ENCODE measurements around the gene ZNF333.
"Not testable (repeated sequence)": the region's sequence is repeated elsewhere in the genome, so short reads cannot be mapped to it uniquely, and the experiment has no call there.

ZNF333 gene

DNA sequence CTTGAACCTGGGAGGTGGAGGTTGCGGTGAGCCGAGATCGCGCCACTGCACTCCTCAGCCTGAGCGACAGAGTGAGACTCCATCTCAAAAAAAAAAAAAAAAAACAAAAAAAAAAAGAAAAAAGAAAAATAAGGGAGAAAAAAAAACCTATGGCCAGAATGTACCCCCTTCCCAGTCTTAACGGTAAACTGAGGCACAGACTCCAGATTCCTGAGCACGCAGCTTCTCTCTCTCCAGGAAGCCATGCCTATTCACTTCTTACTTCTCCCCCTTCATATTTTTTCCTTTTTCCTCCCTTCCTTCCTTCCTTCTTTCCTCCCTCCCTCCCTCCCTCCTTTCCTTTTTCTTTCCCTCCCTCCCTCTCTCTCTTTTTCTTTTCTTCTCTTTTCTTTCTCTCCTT is 83.1 kb downstream of the ZNF333 start:
- H3K4me2 ChIP-seq (ENCODE audit: low read length) = no peak overlapping the region
- no peaks in the 10 kb centered on the region for H3K79me2 ChIP-seq (ENCODE audit: control insufficient read depth, low read length)
- no peaks in the 10 kb centered on the region for H4K20me1 ChIP-seq (ENCODE audit: control insufficient read depth, insufficient read depth, low read depth, low read length)
- H3K4me3 ChIP-seq (ENCODE audit: low read length) = no peak overlapping the region
- no peaks in the 10 kb centered on the region for H3K27me3 ChIP-seq (ENCODE audit: control insufficient read depth, low read length)
- H3K27ac ChIP-seq (ENCODE audit: low read depth, low read length) = no peak overlapping the region
- TF ChIP-seq, protein P1, sequence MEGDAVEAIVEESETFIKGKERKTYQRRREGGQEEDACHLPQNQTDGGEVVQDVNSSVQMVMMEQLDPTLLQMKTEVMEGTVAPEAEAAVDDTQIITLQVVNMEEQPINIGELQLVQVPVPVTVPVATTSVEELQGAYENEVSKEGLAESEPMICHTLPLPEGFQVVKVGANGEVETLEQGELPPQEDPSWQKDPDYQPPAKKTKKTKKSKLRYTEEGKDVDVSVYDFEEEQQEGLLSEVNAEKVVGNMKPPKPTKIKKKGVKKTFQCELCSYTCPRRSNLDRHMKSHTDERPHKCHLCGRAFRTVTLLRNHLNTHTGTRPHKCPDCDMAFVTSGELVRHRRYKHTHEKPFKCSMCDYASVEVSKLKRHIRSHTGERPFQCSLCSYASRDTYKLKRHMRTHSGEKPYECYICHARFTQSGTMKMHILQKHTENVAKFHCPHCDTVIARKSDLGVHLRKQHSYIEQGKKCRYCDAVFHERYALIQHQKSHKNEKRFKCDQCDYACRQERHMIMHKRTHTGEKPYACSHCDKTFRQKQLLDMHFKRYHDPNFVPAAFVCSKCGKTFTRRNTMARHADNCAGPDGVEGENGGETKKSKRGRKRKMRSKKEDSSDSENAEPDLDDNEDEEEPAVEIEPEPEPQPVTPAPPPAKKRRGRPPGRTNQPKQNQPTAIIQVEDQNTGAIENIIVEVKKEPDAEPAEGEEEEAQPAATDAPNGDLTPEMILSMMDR (IDR thresholded peaks at IDR 0.05; ENCODE audit: low read depth, low read length, poor library complexity, severe bottlenecking) = no peak
- no peak for TF ChIP-seq EZH2phosphoT487 (IDR thresholded peaks at IDR 0.05; ENCODE audit: borderline replicate concordance, low read length)
- no peaks in the 10 kb centered on the region for H3F3A ChIP-seq (ENCODE audit: control insufficient read depth, insufficient read depth)
- peaks cover 5% of the 10 kb centered on the region; the same call in 1 of the 2 replicates for H3K4me1 ChIP-seq (ENCODE audit: control insufficient read depth, low read length)
- H3K9me2 ChIP-seq (replicated peaks; ENCODE audit: control insufficient read depth, low read length) = no peaks in the 10 kb centered on the region
- no peaks in the 10 kb centered on the region for H3K9me3 ChIP-seq (ENCODE audit: control insufficient read depth, insufficient read depth, low read length)
- H3K36me3 ChIP-seq (ENCODE audit: control insufficient read depth, low read length) = no peaks in the 10 kb centered on the region

DNA sequence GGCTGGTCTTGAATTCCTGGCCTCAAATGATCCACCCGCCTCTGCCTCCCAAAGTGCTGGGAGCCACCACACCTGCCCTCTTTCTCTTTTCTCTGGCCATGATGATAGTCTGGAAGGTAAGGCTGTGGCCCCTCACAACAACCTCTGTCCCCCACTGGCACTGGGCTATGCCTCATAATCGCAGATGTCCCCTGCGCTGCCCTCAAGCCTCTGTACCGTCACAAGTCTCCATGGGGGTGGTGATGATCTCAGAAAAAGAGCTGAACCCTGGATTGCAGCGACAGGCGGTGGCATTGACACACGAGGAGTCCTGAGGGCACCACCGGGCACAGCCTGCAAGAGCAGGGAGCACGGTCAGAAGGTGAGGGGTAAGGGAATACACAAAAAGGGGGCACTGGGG is 83.9 kb downstream of the ZNF333 start:
- not testable (repeated sequence) for H3K4me2 ChIP-seq (ENCODE audit: low read length); H3K27me3 ChIP-seq (ENCODE audit: control insufficient read depth, low read length); H3K9me2 ChIP-seq (replicated peaks; ENCODE audit: control insufficient read depth, low read length); H3K9me3 ChIP-seq (ENCODE audit: control insufficient read depth, insufficient read depth, low read length); H3K36me3 ChIP-seq (ENCODE audit: control insufficient read depth, low read length); H4K20me1 ChIP-seq (ENCODE audit: control insufficient read depth, insufficient read depth, low read depth, low read length); H3K4me3 ChIP-seq (ENCODE audit: low read length); H3K27ac ChIP-seq (ENCODE audit: low read depth, low read length); H3K79me2 ChIP-seq (ENCODE audit: control insufficient read depth, low read length); H3K4me1 ChIP-seq (ENCODE audit: control insufficient read depth, low read length); H3F3A ChIP-seq (ENCODE audit: control insufficient read depth, insufficient read depth)

DNA sequence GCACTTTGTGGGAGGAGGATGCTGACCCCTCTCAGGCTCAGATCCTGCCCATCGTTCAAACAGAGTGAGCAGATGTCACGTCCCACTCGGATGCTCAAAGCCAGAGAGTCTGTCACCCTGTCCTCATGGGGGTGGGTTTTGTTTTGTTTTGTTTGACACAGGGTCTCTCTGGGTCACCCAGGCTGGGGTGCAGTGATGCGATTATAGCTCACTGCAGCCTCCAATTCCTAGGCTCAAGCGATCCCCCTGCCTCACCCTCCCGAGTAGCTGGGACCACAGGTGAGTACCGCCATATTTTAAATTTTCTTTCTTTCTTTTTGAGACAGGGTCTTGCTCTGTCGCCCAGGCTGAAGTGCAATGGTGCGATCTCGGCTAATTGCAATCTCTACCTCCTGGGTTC is 84.5 kb downstream of the ZNF333 start:
- no peak for TF ChIP-seq EZH2phosphoT487 (IDR thresholded peaks at IDR 0.05; ENCODE audit: borderline replicate concordance, low read length)
- TF ChIP-seq, protein P1 (IDR thresholded peaks at IDR 0.05; ENCODE audit: low read depth, low read length, poor library complexity, severe bottlenecking) = no peak
- Histone ChIP-seq H3K4me2 (ENCODE audit: low read length) (no peak overlapping the region), H3K27me3 (ENCODE audit: control insufficient read depth, low read length) (no peaks in the 10 kb centered on the region)

DNA sequence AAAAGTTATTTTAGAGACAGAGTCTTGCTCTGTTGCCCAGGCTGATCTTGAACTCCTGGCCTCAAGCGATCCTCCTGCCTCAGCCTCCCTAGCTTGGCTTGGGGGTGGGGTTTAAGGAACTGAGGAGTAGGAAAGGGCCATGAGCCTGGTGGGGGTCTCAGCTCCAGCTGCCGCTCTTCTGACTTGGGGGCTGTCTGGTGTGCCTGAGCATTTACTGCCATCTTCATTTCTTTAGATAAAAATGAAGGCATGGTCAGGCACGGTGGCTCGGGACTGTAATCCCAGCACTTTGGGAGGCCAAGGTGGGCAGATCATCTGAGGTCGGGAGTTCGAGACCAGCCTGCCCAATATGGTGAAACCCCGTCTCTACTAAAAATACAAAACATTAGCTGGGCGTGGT is 85.5 kb downstream of the ZNF333 start:
- not testable (repeated sequence) for H3K27ac ChIP-seq (ENCODE audit: low read depth, low read length); H3K79me2 ChIP-seq (ENCODE audit: control insufficient read depth, low read length); H3K27me3 ChIP-seq (ENCODE audit: control insufficient read depth, low read length); H3K36me3 ChIP-seq (ENCODE audit: control insufficient read depth, low read length); H3K9me2 ChIP-seq (replicated peaks; ENCODE audit: control insufficient read depth, low read length); H3K4me3 ChIP-seq (ENCODE audit: low read length); H4K20me1 ChIP-seq (ENCODE audit: control insufficient read depth, insufficient read depth, low read depth, low read length); H3K9me3 ChIP-seq (ENCODE audit: control insufficient read depth, insufficient read depth, low read length); H3K4me1 ChIP-seq (ENCODE audit: control insufficient read depth, low read length); H3K4me2 ChIP-seq (ENCODE audit: low read length); H3F3A ChIP-seq (ENCODE audit: control insufficient read depth, insufficient read depth)

More for the DNA sequence above, 84.5 kb downstream of the ZNF333 start:
- H3K27ac ChIP-seq (ENCODE audit: low read depth, low read length) = no peak overlapping the region
- no peaks in the 10 kb centered on the region for H3K9me2 ChIP-seq (replicated peaks; ENCODE audit: control insufficient read depth, low read length)
- no peaks in the 10 kb centered on the region for H4K20me1 ChIP-seq (ENCODE audit: control insufficient read depth, insufficient read depth, low read depth, low read length)
- no peaks in the 10 kb centered on the region for H3K9me3 ChIP-seq (ENCODE audit: control insufficient read depth, insufficient read depth, low read length)
- H3K4me1 ChIP-seq (ENCODE audit: control insufficient read depth, low read length) = peaks cover 5% of the 10 kb centered on the region; the same call in 1 of the 2 replicates
- H3K4me3 ChIP-seq (ENCODE audit: low read length) = no peak overlapping the region
- H3F3A ChIP-seq (ENCODE audit: control insufficient read depth, insufficient read depth) = no peaks in the 10 kb centered on the region
- H3K79me2 ChIP-seq (ENCODE audit: control insufficient read depth, low read length) = no peaks in the 10 kb centered on the region
- H3K36me3 ChIP-seq (ENCODE audit: control insufficient read depth, low read length) = no peaks in the 10 kb centered on the region
